Fibroblast of the aortic adventitia (primary cell): ENCODE data around the gene CSGALNACT2. TPM values are rescaled to one million over a fixed set of nuclear protein-coding genes. Genes with fewer than 3 reads are reported as not detected.

ENCODE experiments used
- DNase-seq: peaks from one replicate; pipeline ENCODE4 v3.0.0-alpha.2; 2010; ENCODE audit warnings: low read depth
- H3K4me3 ChIP-seq: 2 replicates; pipeline ENCODE4 v1.5.1; 2011; ENCODE audit warnings: low read depth, mild to moderate bottlenecking, control low read depth, low read length, moderate library complexity
- total RNA-seq: library from RNA; depleted of rRNA; stranded (reverse); fragments of >200 nt; gene quantifications from 2 replicates; pipeline ENCODE4 v1.2.3, GENCODE V29; 2012; ENCODE audit warnings: low replicate concordance
- TF ChIP-seq, protein P1 (sequence below): IDR thresholded peaks from 2 replicates; pipeline ENCODE4 v1.5.1; 2011; ENCODE audit warnings: mild to moderate bottlenecking, low read length, control low read depth, inconsistent platforms; ENCODE audit not compliant: insufficient read depth

The CSGALNACT2 gene, protein sequence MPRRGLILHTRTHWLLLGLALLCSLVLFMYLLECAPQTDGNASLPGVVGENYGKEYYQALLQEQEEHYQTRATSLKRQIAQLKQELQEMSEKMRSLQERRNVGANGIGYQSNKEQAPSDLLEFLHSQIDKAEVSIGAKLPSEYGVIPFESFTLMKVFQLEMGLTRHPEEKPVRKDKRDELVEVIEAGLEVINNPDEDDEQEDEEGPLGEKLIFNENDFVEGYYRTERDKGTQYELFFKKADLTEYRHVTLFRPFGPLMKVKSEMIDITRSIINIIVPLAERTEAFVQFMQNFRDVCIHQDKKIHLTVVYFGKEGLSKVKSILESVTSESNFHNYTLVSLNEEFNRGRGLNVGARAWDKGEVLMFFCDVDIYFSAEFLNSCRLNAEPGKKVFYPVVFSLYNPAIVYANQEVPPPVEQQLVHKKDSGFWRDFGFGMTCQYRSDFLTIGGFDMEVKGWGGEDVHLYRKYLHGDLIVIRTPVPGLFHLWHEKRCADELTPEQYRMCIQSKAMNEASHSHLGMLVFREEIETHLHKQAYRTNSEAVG
- 35.7 and 38.9 TPM in 2 replicates for total RNA-seq

DNA sequence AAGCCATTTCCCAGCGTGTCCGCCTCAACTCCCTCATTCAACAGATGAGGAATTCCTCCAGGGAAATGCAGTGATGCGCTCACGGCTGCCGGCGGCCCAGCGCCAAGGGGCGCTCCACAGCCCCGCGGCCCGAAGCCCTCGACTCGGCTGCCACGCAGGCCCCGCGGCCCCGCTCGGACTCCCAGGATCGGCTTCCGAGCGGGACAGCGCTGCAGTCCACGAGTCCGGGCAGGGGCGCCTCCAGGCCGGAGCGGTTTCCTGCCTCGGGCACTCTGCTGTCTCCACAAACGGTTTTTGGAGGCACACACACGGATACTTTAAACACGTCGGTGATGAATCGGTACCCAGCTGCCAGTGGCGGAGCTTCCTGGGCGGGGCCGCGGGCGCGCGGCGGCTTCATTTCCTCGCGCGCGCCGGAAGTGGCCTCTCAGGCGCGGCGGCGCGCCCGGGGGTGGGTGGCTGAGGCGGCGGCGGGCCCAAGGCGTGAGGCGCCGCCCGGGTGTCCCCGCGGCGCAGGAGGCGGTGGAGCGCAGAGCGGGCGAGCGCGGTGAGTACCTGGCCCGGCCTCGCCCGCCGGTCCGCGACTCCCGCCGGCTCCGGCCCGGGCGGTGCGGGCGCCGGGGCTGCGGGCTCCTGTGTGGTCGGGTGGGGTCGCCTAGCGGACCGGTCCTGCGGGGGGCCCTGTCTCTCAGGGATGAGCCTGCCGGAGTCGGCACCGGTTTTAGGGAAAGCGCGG lies at the start of gene CSGALNACT2:
Gene CSGALNACT2, plus strand, starts transcription at position 425 of the 736 bp plus-strand sequence. CDS start 16,705 bp downstream, outside the sequence.
- peak within 1 kb of the TSS; percentile 89 for H3K4me3 ChIP-seq
- DNase-seq: peak; percentile 81
- TF ChIP-seq, protein P1, sequence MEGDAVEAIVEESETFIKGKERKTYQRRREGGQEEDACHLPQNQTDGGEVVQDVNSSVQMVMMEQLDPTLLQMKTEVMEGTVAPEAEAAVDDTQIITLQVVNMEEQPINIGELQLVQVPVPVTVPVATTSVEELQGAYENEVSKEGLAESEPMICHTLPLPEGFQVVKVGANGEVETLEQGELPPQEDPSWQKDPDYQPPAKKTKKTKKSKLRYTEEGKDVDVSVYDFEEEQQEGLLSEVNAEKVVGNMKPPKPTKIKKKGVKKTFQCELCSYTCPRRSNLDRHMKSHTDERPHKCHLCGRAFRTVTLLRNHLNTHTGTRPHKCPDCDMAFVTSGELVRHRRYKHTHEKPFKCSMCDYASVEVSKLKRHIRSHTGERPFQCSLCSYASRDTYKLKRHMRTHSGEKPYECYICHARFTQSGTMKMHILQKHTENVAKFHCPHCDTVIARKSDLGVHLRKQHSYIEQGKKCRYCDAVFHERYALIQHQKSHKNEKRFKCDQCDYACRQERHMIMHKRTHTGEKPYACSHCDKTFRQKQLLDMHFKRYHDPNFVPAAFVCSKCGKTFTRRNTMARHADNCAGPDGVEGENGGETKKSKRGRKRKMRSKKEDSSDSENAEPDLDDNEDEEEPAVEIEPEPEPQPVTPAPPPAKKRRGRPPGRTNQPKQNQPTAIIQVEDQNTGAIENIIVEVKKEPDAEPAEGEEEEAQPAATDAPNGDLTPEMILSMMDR: no peak

DNA sequence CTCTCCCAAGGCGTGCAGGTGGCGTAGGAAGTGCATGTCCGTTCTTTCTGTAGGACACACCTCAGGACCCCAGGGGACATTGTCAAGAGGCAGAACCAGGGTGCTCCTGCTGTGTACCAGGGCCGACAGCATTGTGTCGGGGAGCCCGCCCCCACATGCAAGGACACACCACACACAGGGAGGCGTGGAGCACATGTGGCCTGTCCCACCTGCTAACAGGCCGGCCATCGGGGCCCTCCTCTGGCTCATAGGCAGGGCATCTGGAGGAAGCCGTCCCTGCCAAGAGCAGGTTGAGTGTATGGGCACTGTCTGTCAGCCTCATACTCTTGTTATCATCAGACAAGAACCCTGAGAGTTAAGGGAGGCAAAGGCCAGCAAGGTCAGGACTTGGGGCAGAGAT lies 48.7 kb upstream of the CSGALNACT2 start:
- H3K4me3 ChIP-seq: no peak overlapping the region
- no peak for DNase-seq
- TF ChIP-seq, protein P1: no peak

DNA sequence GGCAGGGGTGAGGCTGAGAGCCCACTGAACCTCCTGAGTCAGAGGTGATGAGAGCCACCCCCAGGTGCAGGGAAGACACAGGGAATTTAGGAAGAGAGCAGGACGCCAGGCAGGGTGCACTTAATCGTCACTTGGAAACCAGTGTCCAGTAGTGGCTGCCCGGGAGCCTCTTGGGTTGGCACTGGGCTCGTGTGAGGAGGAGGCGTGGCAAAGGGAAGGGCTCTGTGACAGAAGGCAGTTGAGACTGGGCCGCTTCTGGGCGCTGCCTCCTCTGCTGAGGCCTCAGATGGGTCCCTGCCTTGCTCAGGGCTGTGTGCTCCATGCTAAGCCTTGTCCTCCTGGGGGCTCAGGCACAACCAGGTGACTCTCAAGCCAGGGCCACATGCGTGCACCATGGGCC lies 48.1 kb upstream of the CSGALNACT2 start:
- H3K4me3 ChIP-seq: no peak overlapping the region
- DNase-seq: no peak
- TF ChIP-seq, protein P1: no peak

DNA sequence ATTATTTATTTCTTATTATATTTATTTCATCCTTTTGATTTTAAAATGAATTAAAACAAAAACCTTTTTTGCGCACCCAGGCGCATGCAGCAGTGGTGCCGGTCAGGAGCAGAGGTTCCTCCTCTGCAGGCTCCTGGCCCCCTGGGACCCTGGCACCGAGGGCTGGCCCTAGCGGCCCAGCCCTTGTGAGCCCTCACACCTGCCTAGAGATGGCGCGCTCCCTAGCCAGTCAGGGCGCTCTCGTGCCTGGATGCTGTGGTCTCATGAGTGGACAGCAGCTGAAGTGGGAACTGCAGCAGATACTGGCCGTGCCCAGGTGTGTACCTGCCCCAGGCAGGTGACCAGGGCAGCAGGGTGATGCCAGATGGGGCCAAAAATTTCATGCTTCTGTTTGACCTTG lies 47.6 kb upstream of the CSGALNACT2 start:
- no peak for DNase-seq
- no peak overlapping the region for H3K4me3 ChIP-seq
- TF ChIP-seq, protein P1: no peak

DNA sequence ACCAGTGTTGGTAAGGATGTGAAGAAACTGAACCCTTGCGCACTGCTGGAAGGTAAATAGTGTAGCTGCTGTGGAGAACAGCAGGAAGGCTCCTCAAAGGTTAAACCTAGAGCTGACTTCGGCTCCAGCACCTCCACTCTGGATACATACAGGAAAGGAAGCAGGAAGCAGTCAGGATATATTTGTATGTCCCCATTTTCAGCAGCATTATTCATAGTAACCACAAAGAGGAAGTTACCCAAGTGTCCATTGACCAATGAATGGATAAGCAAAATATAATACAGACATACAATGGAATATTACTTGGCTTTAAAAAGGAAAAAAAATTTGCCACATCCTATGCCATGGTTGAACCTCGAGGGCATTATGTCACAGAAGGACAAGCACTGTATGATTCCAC lies 46.4 kb upstream of the CSGALNACT2 start:
- H3K4me3 ChIP-seq: no peak overlapping the region
- TF ChIP-seq, protein P1: no peak
- no peak for DNase-seq

DNA sequence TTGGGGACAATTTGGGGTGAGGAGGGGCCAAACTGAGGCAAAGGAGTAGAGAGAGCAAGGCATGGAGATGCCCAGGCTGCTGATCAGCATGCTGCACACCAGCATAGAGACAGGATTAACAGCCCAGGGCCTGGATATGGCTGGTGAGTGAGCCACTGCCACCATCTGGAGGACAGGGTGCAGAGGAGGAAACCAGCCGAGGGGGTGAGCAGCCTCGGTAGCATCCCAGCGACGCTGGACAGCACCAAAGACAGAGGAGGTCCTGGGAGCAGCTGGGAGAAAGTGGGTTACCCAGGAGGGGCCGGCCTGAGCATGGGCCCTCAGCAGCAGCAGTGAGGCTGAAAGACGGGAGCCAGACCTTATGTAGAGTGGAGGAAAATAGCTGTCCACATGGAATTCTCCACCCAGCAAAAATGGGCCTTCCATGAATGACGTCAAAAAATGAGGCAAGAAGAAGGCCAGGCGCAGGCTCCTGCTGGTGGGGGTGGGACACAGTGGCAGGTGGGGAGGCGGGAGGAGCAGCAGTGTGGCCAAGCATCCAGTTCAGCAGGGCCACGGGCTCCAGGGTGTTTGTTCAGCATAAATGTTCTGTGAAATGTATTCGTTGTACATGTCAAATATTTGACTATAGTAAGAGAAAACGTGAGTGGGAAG lies 44.7 kb upstream of the CSGALNACT2 start:
- H3K4me3 ChIP-seq: no peak overlapping the region
- TF ChIP-seq, protein P1: no peak
- no peak for DNase-seq
